Common myeloid progenitor, CD34-positive (primary cell): ENCODE measurements around the gene EFCAB8.
"Not testable (repeated sequence)": the region's sequence is repeated elsewhere in the genome, so short reads cannot be mapped to it uniquely, and the experiment has no call there.

Experiments
- CTCF ChIA-PET: fragments of 350-600 bp; sonication (Branson Sonifier 250); formaldehyde crosslinking; loops from one replicate; lab custom pipeline; 2021; ENCODE audit warnings: antibody characterized with exemption; lab: Charles Lee
- POLR2A ChIA-PET: fragments of 350-600 bp; sonication (Branson Sonifier 250); formaldehyde crosslinking; loops from one replicate; lab custom pipeline; 2021; ENCODE audit warnings: antibody characterized with exemption; lab: Charles Lee
- DNase-seq, 3 donors: peaks; one replicate each; pipeline versions ENCODE4 v3.0.0 to v3.0.0-alpha.2; 2013
- H3K27ac ChIP-seq, 2 experiments: 1 replicate in 1 of 2; 2 replicates in 1 of 2; pipeline ENCODE4 v1.7.0; 2013; ENCODE audit warnings: inconsistent platforms in 2 of 2, low read length in 2 of 2, mild to moderate bottlenecking in 2 of 2, low read depth in 1 of 2, moderate library complexity in 1 of 2; ENCODE audit not compliant: severe bottlenecking in 2 of 2, insufficient read depth in 1 of 2, poor library complexity in 1 of 2
- H3K27me3 ChIP-seq, 5 experiments: replicated peaks in 2 of 5; 1 replicate in 3 of 5; 2 replicates in 2 of 5; pipeline versions ENCODE4 v1.6.1 to v1.7.0; 2013; ENCODE audit warnings: low read length in 4 of 5, mild to moderate bottlenecking in 2 of 5, moderate library complexity in 2 of 5, inconsistent platforms in 1 of 5; ENCODE audit not compliant: insufficient read depth in 5 of 5, control insufficient read depth in 4 of 5
- H3K36me3 ChIP-seq, 4 experiments: 1 replicate in 2 of 4; 2 replicates in 2 of 4; pipeline versions ENCODE4 v1.6.1 to v1.7.0; 2013; ENCODE audit warnings: low read length in 3 of 4, control low read depth in 1 of 4, mild to moderate bottlenecking in 1 of 4; ENCODE audit not compliant: control insufficient read depth in 4 of 4, insufficient read depth in 4 of 4
- H3K4me1 ChIP-seq, 4 experiments: 1 replicate in 3 of 4; 2 replicates in 1 of 4; pipeline versions ENCODE4 v1.6.1 to v1.7.1; 2013; ENCODE audit warnings: low read length in 3 of 4, mild to moderate bottlenecking in 3 of 4, control low read depth in 1 of 4, inconsistent platforms in 1 of 4, moderate library complexity in 1 of 4; ENCODE audit not compliant: control insufficient read depth in 4 of 4, insufficient read depth in 4 of 4; ENCODE audit errors: control extremely low read depth in 1 of 4
- H3K4me3 ChIP-seq, 7 experiments: 1 replicate in 4 of 7; 2 replicates in 3 of 7; pipeline versions ENCODE4 v1.5.1 to v1.7.0; 2013; ENCODE audit warnings: mild to moderate bottlenecking in 7 of 7, low read length in 6 of 7, moderate library complexity in 6 of 7, inconsistent platforms in 2 of 7, low read depth in 2 of 7, control low read depth in 1 of 7; ENCODE audit not compliant: insufficient read depth in 4 of 7, control insufficient read depth in 1 of 7; ENCODE audit errors: extremely low read depth in 1 of 7
- H3K9me3 ChIP-seq, 5 experiments: 1 replicate in 4 of 5; 2 replicates in 1 of 5; pipeline versions ENCODE4 v1.6.1 to v1.7.1; 2013; ENCODE audit warnings: low read length in 4 of 5, mild to moderate bottlenecking in 2 of 5, inconsistent platforms in 1 of 5, low read depth in 1 of 5, moderate library complexity in 1 of 5; ENCODE audit not compliant: control insufficient read depth in 4 of 5, insufficient read depth in 2 of 5; ENCODE audit errors: control extremely low read depth in 1 of 5
- WGBS: methylation state at CpG from one replicate; pipeline ENCODE4 v1.1.5; 2013; ENCODE audit not compliant: insufficient coverage; 5-methylcytosine and 5-hydroxymethylcytosine counted together

The EFCAB8 gene

DNA sequence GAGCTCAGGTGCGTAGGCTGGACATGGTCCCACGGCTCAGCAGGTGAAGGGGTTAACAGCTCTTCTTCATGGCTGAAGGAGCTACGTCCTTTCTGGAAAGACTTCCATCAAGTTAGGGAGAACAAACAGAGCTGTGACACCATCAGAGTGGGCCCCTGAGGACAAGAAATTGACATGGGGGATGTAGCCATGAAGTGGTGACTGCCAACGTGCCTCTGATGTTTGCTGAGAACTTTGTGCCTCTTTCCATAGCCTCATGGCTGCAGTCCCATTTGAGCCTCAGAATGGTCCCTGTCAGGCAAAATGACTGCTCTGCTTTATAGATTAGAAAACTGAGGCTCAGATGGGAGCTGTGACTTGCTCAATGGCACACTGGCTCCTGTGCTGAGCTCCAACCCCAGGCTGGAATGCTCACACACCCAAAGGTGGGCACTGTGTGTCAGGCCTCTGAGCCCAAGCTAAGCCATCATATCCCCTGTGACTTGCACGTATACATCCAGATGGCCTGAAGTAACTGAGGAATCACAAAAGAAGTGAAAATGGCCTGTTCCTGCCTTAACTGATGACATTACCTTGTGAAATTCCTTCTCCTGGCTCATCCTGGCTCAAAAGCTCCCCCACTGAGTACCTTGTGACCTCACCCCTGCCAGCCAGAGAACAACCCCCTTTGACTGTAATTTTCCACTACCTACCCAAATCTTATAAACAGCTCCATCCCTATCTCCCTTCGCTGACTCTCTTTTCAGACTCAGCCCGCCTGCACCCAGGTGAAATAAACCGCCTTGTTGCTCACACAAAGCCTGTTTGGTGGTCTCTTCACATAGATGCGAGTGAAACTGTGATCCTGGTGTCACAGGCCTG lies 115.7 kb downstream of the EFCAB8 start:
- H3K36me3 ChIP-seq, H3K4me3 ChIP-seq, H3K27me3 ChIP-seq, H3K27ac ChIP-seq, DNase-seq: not testable (repeated sequence)
- Histone ChIP-seq H3K4me1 (peaks cover 8 to 56% (median 32%) of the 10 kb centered on the region in 4 experiments), H3K9me3 (peaks cover 0 to 19% (median 8%) of the 10 kb centered on the region in 5 experiments)
- POLR2A ChIA-PET, result interaction anchor here (0.6 kb wide), 1 partner anchor 323 kb away, joined by 3 read pairs; no protein-coding TSS in a partner anchor
- CTCF ChIA-PET, result interaction anchor here (1.5 to 1.8 kb wide), 3 partner anchors 11 to 73 kb away, joined by 4 to 5 read pairs (median 5); no protein-coding TSS in a partner anchor
- 94% methylated on average over 7 of the region's 9 CpGs for WGBS

DNA sequence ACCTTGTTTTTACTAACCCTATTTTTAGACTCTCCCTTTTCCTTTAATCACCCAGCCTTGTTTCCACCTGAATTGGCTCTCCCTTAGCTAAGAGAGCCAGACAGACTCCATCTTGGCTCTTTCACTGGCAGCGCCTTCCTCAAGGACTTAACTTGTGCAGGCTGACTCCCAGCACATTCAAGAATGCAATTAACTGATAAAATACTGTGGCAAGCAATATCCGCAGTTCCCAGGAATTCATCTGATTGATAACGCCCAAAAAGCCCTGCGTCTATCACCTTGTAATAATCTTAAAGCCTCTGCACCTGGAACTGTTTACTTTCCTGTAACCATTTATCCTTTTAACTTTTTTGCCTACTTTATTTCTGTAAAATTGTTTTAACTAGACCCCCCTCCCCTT lies 116.4 kb downstream of the EFCAB8 start:
- CTCF ChIA-PET, H3K27ac ChIP-seq, POLR2A ChIA-PET, H3K36me3 ChIP-seq, DNase-seq, H3K4me3 ChIP-seq, H3K27me3 ChIP-seq: not testable (repeated sequence)
- 100% methylated on average over 2 of the region's 4 CpGs for WGBS
- H3K4me1 ChIP-seq, result peaks cover 8 to 49% (median 29%) of the 10 kb centered on the region in 4 experiments
- peaks cover 0 to 19% (median 8%) of the 10 kb centered on the region in 5 experiments for H3K9me3 ChIP-seq

DNA sequence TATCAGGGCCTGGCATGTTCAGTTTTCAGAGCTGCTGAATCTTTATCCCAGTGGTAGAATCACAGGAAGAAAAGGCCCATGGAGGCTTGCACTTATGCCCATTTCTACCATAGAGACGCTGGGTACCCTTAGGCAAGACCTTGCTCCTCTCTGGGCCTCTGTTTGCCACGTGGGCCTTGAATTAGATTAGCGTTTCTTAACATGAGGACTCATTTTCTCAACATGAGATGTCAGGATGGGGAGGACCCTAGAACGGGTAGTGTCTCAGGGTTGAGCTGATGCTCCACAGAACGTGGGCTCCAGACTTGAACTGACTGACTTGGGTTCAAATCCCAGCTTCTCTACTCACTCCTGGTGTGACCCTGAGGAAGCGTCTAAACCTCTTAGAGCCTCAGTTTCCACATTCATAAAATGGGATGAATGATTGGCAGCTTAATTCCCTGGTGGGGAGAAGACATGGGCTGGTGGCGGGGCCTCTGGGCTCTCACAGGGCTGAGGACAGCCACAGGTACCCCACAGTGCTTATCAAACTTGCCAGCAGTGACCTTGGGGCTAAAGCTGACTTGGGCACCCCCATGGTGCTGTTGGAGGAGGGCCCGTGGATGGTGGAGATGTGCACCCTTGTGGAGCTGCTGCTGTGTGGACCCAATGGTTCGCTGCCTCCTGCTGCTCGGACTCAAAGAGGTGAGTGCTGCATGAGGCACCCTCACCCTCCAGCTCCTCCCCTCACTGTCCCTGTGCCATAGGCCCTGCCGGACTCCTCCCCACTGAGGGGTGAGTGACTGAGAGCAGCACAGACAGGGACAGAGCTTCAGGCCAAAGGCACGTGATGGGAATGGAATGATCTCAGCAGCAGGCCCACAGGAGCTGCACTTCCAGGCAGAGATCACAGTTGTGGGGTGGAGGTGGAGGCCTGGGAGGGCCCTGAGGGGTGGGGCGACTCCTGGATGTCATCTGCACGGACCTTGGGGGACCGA lies 117.3 kb downstream of the EFCAB8 start:
- CTCF ChIA-PET, result no interaction called here
- WGBS, result 94% methylated on average over 14 of the region's 15 CpGs
- POLR2A ChIA-PET, result no interaction called here
- peaks cover 0 to 19% (median 8%) of the 10 kb centered on the region in 5 experiments for H3K9me3 ChIP-seq
- H3K36me3 ChIP-seq, result no peaks in the 10 kb centered on the region
- peaks cover 8 to 42% (median 21%) of the 10 kb centered on the region in 4 experiments for H3K4me1 ChIP-seq
- H3K27ac ChIP-seq, result no peak overlapping the region
- no peaks in the 10 kb centered on the region for H3K27me3 ChIP-seq
- no peak for DNase-seq
- no peak overlapping the region for H3K4me3 ChIP-seq

DNA sequence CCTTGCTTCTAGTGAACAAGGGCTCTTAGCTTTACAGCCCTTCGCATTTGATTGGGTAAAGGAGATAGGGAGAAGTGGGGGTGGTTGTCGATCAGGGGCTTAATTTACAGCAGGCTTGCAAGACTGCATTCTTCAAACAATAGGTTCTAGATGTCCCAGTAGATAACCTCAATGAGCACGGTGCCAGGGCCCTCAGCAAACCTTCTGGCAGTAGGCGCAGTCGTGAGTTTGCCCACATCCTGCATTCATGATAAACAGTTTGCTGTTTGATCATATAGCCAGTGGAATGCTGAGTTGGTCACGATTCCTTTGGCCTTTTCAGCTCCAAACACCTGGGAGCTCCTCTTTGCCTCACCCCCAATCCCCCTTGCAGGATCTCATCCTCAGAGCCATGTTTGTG lies 118.0 kb downstream of the EFCAB8 start:
- WGBS, result 94% methylated on average over 5 of the region's 6 CpGs
- H3K27ac ChIP-seq, result no peak overlapping the region
- peaks cover 0 to 19% (median 8%) of the 10 kb centered on the region in 5 experiments for H3K9me3 ChIP-seq
- DNase-seq, result no peak
- POLR2A ChIA-PET, result no interaction called here
- CTCF ChIA-PET, result interaction anchor here (0.6 kb wide), 1 partner anchor 130 kb away, joined by 4 read pairs; no protein-coding TSS in a partner anchor
- H3K4me1 ChIP-seq, result peaks cover under 1 to 39% (median 13%) of the 10 kb centered on the region in 4 experiments
- no peak overlapping the region for H3K4me3 ChIP-seq
- H3K27me3 ChIP-seq, result no peaks in the 10 kb centered on the region
- no peaks in the 10 kb centered on the region for H3K36me3 ChIP-seq

DNA sequence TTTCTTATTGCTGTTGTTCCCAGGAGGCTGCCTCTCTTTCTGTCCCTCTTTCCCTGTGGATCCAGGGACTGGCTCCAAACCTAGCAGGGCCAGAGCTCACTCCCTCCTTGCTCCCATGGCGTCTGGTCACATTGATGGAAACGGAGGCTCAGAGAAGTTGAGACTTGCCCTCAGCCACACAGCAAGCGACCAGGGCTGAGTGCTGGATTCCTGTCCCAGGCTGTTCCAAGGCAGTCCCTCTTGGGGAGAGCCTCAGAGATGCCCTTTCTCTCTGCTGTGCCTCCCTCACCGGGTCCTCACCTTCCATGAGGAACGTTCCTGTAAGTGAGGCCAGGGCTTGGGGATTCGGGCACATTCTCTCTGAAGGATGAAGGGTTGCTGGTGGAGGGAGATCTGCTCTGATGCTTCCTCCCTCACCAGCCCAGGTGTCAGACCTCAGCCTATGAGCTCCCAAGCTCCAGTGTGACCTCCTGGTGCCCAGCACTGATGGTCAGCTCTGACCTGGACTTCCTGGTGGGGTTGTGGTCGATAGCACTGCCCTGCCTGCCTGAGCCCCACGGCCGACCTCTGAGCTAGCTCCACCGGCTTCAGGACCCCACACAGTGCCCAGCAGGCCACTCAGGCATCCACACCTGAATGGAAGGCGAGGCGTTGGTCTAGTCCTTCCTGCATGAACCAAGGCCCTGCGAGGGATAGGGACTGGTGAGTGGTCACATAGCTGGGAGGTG lies 118.7 kb downstream of the EFCAB8 start:
- DNase-seq, result no peak
- WGBS, result 93% methylated on average over 10 of the region's 13 CpGs
- Histone ChIP-seq H3K27ac (no peak overlapping the region), H3K9me3 (peaks cover 0 to 19% (median 8%) of the 10 kb centered on the region in 5 experiments), H3K36me3 (no peaks in the 10 kb centered on the region), H3K4me3 (no peak overlapping the region), H3K4me1 (peaks cover 0 to 34% (median 6%) of the 10 kb centered on the region in 4 experiments), H3K27me3 (no peaks in the 10 kb centered on the region)
- ChIA-PET CTCF (interaction anchor here (0.6 to 0.9 kb wide), 2 partner anchors 76 to 129 kb away, joined by 4 read pairs; no protein-coding TSS in a partner anchor), POLR2A (no interaction called here)

DNA sequence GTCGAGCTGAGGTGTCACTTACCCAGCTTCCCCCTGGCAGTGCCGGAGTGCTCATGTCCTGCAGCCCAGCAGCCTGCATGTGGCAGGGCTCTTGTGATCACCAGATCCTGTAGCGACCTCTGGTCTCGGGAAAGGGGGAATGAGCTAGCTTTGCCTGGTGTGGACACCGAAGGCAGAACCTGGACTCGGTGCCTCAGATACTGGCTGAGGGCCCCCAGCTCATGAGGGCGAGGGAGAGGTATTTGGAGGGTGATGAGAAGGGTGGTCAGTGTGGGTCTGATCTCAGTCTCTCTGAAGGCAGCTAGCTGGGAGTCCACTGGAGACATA lies 119.2 kb downstream of the EFCAB8 start:
- Histone ChIP-seq H3K27ac (no peak overlapping the region), H3K36me3 (no peaks in the 10 kb centered on the region), H3K9me3 (peaks cover 0 to 19% (median 8%) of the 10 kb centered on the region in 5 experiments), H3K4me1 (peaks cover 0 to 32% (median under 1%) of the 10 kb centered on the region in 4 experiments), H3K27me3 (no peaks in the 10 kb centered on the region), H3K4me3 (no peak overlapping the region)
- ChIA-PET CTCF (interaction anchor here (0.9 kb wide), 1 partner anchor 76 kb away, joined by 4 read pairs; no protein-coding TSS in a partner anchor), POLR2A (no interaction called here)
- DNase-seq, result no peak
- 100% methylated on average over 7 of the region's 7 CpGs for WGBS
